CD4-positive, alpha-beta T cell treated with Interleukin-17A for 1 hour (primary cell): ENCODE measurements around the gene HCN3.
A peak's percentile ranks its signal among the peaks of the same experiment; 100 is the strongest.
"Not testable (repeated sequence)": the region's sequence is repeated elsewhere in the genome, so short reads cannot be mapped to it uniquely, and the experiment has no call there.

ENCODE experiments used
- DNase-seq: peaks from one replicate; pipeline ENCODE4 v3.0.0-alpha.2; 2020

Gene HCN3

GRCh38 chr1:155277070-155277901, at the start of gene HCN3:
Gene HCN3, plus strand, starts transcription at chr1:155277463. Its CDS starts 128 bp downstream, at chr1:155277591.
- DNase-seq, result peak; percentile 96

- DNase-seq, result no peak
Observed at GRCh38 chr1:155228096-155228427, 49.2 kb upstream of the HCN3 start.

GRCh38 chr1:155231302-155231701, 46.0 kb upstream of the HCN3 start:
- not testable (repeated sequence) for DNase-seq

GRCh38 chr1:155232001-155232978, 45.0 kb upstream of the HCN3 start:
- not testable (repeated sequence) for DNase-seq

GRCh38 chr1:155233502-155233901, 43.8 kb upstream of the HCN3 start:
- not testable (repeated sequence) for DNase-seq

- DNase-seq, result peak; percentile 49
Observed at GRCh38 chr1:155235375-155235774, 41.9 kb upstream of the HCN3 start.

GRCh38 chr1:155236451-155236850, 40.8 kb upstream of the HCN3 start:
- no peak for DNase-seq

GRCh38 chr1:155241069-155241679, 36.1 kb upstream of the HCN3 start:
- DNase-seq, result peak; percentile 85

- DNase-seq, result peak; percentile 28
Observed at GRCh38 chr1:155241841-155242264, 35.4 kb upstream of the HCN3 start.

GRCh38 chr1:155242805-155243358, 34.4 kb upstream of the HCN3 start:
- no peak for DNase-seq

GRCh38 chr1:155244368-155245162, 32.7 kb upstream of the HCN3 start:
- DNase-seq, result peak; percentile 98

GRCh38 chr1:155245163-155245524, 32.1 kb upstream of the HCN3 start:
- DNase-seq, result no peak

GRCh38 chr1:155246796-155247195, 30.5 kb upstream of the HCN3 start:
- DNase-seq, result not testable (repeated sequence)

- DNase-seq, result no peak
Observed at GRCh38 chr1:155247667-155248553, 29.4 kb upstream of the HCN3 start.

GRCh38 chr1:155250246-155250632, 27.0 kb upstream of the HCN3 start:
- no peak for DNase-seq

GRCh38 chr1:155250633-155251449, 26.4 kb upstream of the HCN3 start:
- DNase-seq, result peak; percentile 95

- DNase-seq, result no peak
Observed at GRCh38 chr1:155251566-155251965, 25.7 kb upstream of the HCN3 start.

GRCh38 chr1:155253208-155253607, 24.1 kb upstream of the HCN3 start:
- no peak for DNase-seq

- no peak for DNase-seq
Observed at GRCh38 chr1:155253797-155254196, 23.5 kb upstream of the HCN3 start.

- no peak for DNase-seq
Observed at GRCh38 chr1:155254228-155254713, 23.0 kb upstream of the HCN3 start.
